ENCODE results near the gene CDON. TPM values are rescaled to one million over a fixed set of nuclear protein-coding genes. Genes with fewer than 3 reads are reported as not detected.

Gene CDON
- total RNA-seq, 3 donors from 2014 or later (not counting 1 experiment from before 2014, with no cell fraction given): 0.25 to 0.38 TPM; not detected in 1

- Histone ChIP-seq H3K9me3 (ENCODE audit: control insufficient read depth, insufficient read depth, low read length) (no peaks in the 10 kb centered on the region), H3K4me3 (ENCODE audit: low read length) (no peak overlapping the region), H3K4me1 (ENCODE audit: control insufficient read depth, insufficient read depth, low read length) (no peaks in the 10 kb centered on the region), H3K27ac (ENCODE audit: low read length) (no peak overlapping the region), H3K27me3 (ENCODE audit: control insufficient read depth, insufficient read depth, low read length) (peaks cover 2% of the 10 kb centered on the region), H3K36me3 (ENCODE audit: control insufficient read depth, insufficient read depth, low read length) (no peaks in the 10 kb centered on the region)
- intact Hi-C loops (cut with micrococcal nuclease): no loop called here
- whole genome bisulfite sequencing (ENCODE audit: insufficient coverage): 98% methylated on average over 5 of the region's 6 CpGs
- no peak for DNase-seq
- no peak for ATAC-seq
- Mint-ChIP-seq H3K27ac (no peak overlapping the region), H3K9me3 (peaks cover 0 to 2% of the 10 kb centered on the region in 2 donors), H3K27me3 (ENCODE audit: low read depth in 2 of 2) (peaks cover 11 to 23% of the 10 kb centered on the region in 2 donors), H3K4me1 (no peaks in the 10 kb centered on the region), H3K4me3 (no peak overlapping the region), H3K36me3 (no peaks in the 10 kb centered on the region)
- no peak for TF ChIP-seq CTCF (IDR thresholded peaks at IDR 0.05)
These were observed 63.3 kb downstream of the CDON start for GRCh38 chr11:125999234-125999880.

GRCh38 chr11:125998267-125998666 lies 64.4 kb downstream of the CDON start:
- H3K36me3 ChIP-seq (ENCODE audit: control insufficient read depth, insufficient read depth, low read length): no peaks in the 10 kb centered on the region
- no peak for ATAC-seq
- no peak overlapping the region for H3K27ac ChIP-seq (ENCODE audit: low read length)
- Mint-ChIP-seq H3K9me3 (peaks cover 0 to 2% of the 10 kb centered on the region in 2 donors), H3K4me3 (no peak overlapping the region), H3K36me3 (no peaks in the 10 kb centered on the region), H3K27ac (no peak overlapping the region), H3K4me1 (no peaks in the 10 kb centered on the region), H3K27me3 (ENCODE audit: low read depth in 2 of 2) (peaks cover 14 to 31% of the 10 kb centered on the region in 2 donors)
- intact Hi-C loops (cut with micrococcal nuclease): no loop called here
- DNase-seq: no peak
- no peaks in the 10 kb centered on the region for H3K4me1 ChIP-seq (ENCODE audit: control insufficient read depth, insufficient read depth, low read length)
- no peaks in the 10 kb centered on the region for H3K27me3 ChIP-seq (ENCODE audit: control insufficient read depth, insufficient read depth, low read length)
- H3K4me3 ChIP-seq (ENCODE audit: low read length): no peak overlapping the region
- H3K9me3 ChIP-seq (ENCODE audit: control insufficient read depth, insufficient read depth, low read length): no peaks in the 10 kb centered on the region
- TF ChIP-seq CTCF (IDR thresholded peaks at IDR 0.05): no peak
- WGBS (ENCODE audit: insufficient coverage): 86% methylated on average over 5 of the region's 5 CpGs

- Mint-ChIP-seq H3K36me3 (no peaks in the 10 kb centered on the region), H3K4me1 (no peaks in the 10 kb centered on the region), H3K27me3 (ENCODE audit: low read depth in 2 of 2) (peaks cover 3 to 36% of the 10 kb centered on the region in 2 donors), H3K9me3 (no peaks in the 10 kb centered on the region), H3K4me3 (no peak overlapping the region), H3K27ac (no peak overlapping the region)
- H3K27me3 ChIP-seq (ENCODE audit: control insufficient read depth, insufficient read depth, low read length): no peaks in the 10 kb centered on the region
- 69% methylated on average over 4 of the region's 5 CpGs for WGBS (ENCODE audit: insufficient coverage)
- no peak for TF ChIP-seq CTCF (IDR thresholded peaks at IDR 0.05)
- H3K9me3 ChIP-seq (ENCODE audit: control insufficient read depth, insufficient read depth, low read length): no peaks in the 10 kb centered on the region
- no peaks in the 10 kb centered on the region for H3K36me3 ChIP-seq (ENCODE audit: control insufficient read depth, insufficient read depth, low read length)
- H3K27ac ChIP-seq (ENCODE audit: low read length): no peak overlapping the region
- no peaks in the 10 kb centered on the region for H3K4me1 ChIP-seq (ENCODE audit: control insufficient read depth, insufficient read depth, low read length)
- no peak for DNase-seq
- ATAC-seq: no peak
- H3K4me3 ChIP-seq (ENCODE audit: low read length): no peak overlapping the region
- intact Hi-C loops (cut with micrococcal nuclease): no loop called here
These were observed 67.4 kb downstream of the CDON start for GRCh38 chr11:125995313-125995712.

- H3K36me3 ChIP-seq (ENCODE audit: control insufficient read depth, insufficient read depth, low read length): no peaks in the 10 kb centered on the region
- no peaks in the 10 kb centered on the region for H3K36me3 Mint-ChIP-seq
- WGBS (ENCODE audit: insufficient coverage): 100% methylated on average over 4 of the region's 5 CpGs
- H3K4me1 Mint-ChIP-seq: no peaks in the 10 kb centered on the region
- H3K4me3 Mint-ChIP-seq: no peak overlapping the region
- no peak for TF ChIP-seq CTCF (IDR thresholded peaks at IDR 0.05)
- no peak overlapping the region for H3K4me3 ChIP-seq (ENCODE audit: low read length)
- no peaks in the 10 kb centered on the region for H3K9me3 ChIP-seq (ENCODE audit: control insufficient read depth, insufficient read depth, low read length)
- intact Hi-C loops (cut with micrococcal nuclease): no loop called here
- no peaks in the 10 kb centered on the region for H3K4me1 ChIP-seq (ENCODE audit: control insufficient read depth, insufficient read depth, low read length)
- H3K27me3 ChIP-seq (ENCODE audit: control insufficient read depth, insufficient read depth, low read length): no peaks in the 10 kb centered on the region
- H3K27ac Mint-ChIP-seq: no peak overlapping the region
- peaks cover 3 to 36% of the 10 kb centered on the region in 2 donors for H3K27me3 Mint-ChIP-seq (ENCODE audit: low read depth in 2 of 2)
- ATAC-seq (no peak), DNase-seq (no peak)
- no peaks in the 10 kb centered on the region for H3K9me3 Mint-ChIP-seq
- no peak overlapping the region for H3K27ac ChIP-seq (ENCODE audit: low read length)
These were observed 68.2 kb downstream of the CDON start for GRCh38 chr11:125994509-125994908.

Measured in natural killer cell (primary cell).